ENCODE results near the gene NXF2.
"Not testable (repeated sequence)": the region's sequence is repeated elsewhere in the genome, so short reads cannot be mapped to it uniquely, and the experiment has no call there.

GRCh38 chrX:102207940-102208339 lies 39.0 kb upstream of the NXF2 start:
- TF ChIP-seq CTCF, POLR2A, POLR2AphosphoS5 (IDR thresholded peaks at IDR 0.05): not testable (repeated sequence)

All from prostate gland (tissue), 2 donors.